ENCODE results near the gene GRM1.

GRM1 gene

DNA sequence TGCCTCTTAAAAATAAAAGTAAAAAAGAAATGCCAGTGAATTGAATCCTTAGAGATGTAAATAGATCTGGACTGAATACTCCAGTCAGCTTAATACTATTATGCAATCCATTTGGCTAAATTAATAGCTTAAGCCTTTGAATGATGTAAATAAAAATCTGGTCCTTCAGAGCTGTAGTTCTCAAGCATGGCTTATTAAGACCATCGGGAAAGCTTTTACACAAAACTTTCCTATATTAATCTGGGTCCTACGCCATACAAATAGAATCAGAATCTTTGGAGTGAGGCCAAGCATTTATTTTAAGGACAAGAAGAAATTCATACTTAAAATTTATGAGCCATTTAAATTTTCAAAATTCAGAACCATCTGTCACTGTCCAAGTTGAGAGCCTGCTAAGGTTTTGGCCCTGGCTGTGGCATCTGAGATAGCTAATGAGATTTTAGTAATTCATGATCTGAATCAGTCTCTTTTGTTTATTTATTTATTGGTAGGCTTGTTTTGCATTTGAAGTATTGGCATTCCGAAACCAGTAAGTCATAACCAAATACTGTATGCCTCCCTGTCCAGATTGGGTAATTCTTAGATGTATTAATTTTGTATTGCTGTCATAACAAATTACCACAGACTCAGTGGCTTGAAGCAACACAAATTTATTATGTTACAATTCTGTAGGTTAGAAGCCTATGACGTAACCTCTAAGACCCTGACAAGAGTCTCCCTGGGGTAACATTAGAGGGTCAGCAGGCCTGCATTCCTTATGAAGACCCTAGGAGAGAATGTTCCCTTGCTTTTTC lies 286.7 kb downstream of the GRM1 start:
- no peak for DNase-seq (ENCODE audit: low read depth, low spot score)

DNA sequence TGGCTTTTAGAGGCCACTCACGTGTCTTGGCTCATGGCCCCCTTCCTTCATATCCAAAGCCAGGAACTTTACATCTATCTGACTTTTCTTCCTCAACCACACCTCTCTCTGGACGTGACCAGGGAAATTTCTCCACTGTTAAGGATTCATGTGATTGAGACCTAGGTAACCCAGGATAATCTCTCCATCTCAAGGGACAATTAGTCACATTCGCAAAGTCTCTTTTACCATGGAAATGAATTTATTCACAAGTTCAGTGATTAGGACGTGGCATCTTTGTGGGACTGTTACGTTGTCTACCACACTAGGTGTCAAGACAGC lies 287.3 kb downstream of the GRM1 start:
- DNase-seq (ENCODE audit: low read depth, low spot score): no peak

DNA sequence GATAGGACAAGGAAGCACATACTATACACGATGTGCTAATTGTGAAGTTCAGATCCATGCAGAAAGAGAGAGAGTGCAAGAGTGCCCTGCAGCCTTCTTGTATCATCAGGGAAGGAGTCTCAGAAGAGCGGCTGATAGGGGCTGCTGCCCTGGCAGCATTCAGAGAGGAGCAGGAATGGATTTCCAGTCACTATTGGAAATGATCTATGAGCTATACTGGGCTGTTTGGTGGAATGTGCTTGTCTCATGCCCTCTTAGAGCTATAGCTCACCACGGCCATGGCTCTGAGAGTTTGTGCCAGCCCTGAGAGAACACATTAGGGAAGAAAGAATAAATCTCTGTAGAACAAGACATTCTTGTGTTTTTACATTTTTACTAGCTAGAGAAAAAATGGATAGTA lies 302.2 kb downstream of the GRM1 start:
- DNase-seq (ENCODE audit: low read depth, low spot score): no peak

DNA sequence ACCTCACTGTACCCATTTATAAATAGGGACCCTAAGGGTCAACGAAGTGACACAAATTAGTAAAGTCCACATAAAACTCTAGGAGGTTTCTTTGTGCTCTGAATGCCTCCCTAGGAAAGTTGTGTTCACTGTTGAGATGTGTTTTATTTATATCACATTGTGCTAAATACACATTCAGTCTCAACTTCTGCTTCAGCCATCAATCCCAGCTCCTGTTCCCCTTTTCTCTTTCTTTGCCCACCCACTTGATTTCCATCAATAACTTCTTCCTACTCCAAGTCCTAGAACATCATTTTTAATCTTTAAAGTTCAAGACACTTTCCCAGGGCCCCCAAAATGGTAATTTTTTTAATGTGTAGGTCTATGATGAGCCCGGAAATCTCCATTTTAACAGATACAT lies 306.5 kb downstream of the GRM1 start:
- no peak for DNase-seq (ENCODE audit: low read depth, low spot score)

DNA sequence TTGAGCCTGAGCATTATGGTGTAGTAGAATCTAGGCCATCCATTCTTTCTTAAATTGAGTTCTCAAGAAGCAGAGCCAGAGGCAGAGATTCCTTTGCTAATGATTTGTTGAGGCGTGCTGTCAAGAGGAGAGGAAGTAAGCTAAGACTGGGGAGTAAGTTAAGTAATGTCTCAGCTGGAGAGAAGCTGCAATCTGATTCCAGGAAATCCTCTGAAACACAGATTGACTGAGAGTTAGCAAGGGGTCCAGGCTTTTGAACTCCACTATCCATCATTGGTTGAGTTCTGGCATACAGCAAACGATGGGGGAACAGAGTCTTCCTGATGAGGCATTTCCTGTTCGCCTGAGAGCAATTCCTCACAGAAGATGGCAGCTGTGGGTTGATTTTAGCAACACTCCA lies 307.3 kb downstream of the GRM1 start:
- no peak for DNase-seq (ENCODE audit: low read depth, low spot score)

DNA sequence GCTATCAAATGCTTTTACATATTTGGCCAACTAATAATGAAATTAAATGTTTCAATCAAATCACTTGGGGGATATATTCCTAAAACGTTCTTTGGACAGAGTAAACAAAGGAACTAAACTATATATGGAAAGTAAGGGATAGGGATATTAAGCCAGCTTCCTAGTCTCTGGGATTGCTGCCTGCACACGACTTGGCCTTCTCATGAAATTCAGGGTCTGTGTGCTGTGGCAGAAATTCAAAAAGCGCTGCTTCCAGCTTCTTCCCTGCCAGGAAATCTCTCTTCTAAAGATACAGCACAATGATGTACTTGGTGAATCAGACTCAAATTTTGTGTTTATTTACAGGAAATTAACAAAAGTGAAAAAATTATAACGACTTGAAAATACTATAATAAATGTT lies 308.5 kb downstream of the GRM1 start:
- DNase-seq (ENCODE audit: low read depth, low spot score): no peak

DNA sequence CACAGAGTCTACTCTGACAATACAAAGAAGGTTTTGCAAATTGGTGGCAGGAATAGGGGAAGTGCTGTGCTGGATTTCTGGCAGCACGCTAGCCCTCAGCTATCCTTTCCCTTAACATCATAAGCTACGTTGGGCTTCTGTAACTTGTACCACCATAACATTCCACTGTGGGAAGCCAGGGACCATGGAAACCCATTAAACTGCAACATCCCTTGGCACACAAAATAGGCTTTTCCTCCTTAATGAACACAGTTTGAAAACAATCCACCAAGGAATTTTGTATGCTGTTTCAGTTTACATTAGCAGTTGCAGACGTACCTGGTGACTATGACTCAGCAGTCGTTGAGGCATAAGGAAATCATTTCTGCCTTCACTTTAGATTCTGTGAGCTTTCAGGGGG lies 310.9 kb downstream of the GRM1 start:
- no peak for DNase-seq (ENCODE audit: low read depth, low spot score)

DNA sequence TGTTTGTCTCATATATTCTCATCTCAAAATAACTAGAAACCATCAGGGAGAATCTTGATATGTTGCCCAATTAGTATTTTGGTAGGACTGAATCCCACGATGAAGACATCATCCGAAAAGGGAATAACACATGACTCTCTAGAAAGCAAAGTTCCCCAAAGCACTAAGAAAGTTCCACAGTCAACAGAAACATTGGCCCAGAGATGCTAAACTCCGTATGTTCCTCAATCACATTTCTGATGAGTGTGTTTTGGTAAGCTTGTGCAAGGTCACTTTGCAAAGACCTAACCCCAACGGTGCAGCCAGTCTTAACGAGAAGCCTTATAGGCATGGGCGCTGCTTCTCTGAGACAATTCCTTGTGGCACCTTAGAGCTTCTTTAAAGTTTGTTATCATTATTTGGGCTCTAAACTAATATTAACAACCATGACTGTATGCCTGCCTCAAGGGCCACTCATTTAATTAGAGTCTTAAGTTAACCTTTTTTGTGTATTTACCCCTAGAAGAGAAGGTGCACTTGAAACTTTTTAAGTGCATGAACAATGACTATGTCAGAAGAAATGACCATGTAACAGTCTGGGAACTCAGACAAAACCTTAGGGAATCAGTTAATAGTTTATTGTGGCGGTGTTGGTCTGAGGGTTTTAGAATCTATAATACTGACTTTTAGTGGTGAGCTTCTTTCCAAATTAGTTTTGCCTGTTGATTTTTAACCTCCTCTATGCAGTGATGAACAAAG lies 312.8 kb downstream of the GRM1 start:
- no peak for DNase-seq (ENCODE audit: low read depth, low spot score)

DNA sequence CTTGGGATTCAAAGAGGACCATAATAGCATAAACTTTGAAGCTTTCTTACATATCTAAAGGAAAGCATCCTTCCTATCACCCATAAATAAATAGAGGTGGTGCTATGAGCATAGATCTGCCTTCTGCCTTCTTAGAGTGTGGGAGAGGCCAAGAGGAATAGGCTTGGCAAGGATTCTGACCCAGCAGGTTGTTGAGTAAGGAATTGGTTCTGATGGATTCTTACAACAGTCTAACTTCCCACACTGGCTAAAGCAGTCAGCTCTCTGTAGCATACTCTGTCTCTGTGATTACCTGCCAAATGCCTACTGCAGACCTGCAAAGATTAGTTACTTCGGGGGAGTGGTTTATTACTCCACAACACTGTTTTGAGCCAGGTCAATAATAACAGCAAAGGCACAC lies 316.7 kb downstream of the GRM1 start:
- no peak for DNase-seq (ENCODE audit: low read depth, low spot score)

DNA sequence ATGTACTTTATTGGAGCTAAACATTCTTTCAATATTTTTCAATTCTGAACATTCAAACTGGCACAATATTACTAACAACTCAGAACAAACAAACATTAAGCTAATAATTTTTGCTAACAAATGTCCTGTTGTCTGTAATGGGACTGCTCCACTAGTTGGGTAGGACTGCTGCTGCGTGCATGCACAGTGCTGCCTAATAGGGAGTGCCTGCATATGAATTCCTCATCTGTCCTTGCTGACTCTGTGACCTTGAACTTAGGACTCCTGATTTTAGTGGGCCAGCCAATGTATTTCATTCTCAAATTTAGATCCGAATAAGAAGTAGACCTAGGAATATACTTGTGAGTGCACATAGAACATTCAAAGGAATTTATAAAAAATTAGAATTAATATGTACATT lies 318.2 kb downstream of the GRM1 start:
- no peak for DNase-seq (ENCODE audit: low read depth, low spot score)

DNA sequence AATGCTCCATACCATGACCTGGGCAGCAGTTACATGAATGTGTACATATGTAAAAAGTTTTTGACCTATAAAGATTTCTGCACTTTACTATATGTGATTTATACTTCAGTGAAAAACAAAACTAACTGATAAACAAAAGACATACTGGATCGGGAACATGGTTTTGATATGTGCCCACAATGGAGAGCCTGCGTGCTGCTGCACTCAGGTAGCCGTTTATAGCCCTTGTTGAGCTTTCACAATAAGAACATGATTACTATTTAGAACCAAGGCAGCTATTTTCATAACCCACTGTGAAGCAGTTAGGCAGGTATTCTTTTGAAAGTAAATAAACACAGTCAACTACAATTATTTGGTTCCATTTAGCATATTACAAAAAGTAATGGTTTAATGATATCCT lies 318.8 kb downstream of the GRM1 start:
- DNase-seq (ENCODE audit: low read depth, low spot score): no peak

DNA sequence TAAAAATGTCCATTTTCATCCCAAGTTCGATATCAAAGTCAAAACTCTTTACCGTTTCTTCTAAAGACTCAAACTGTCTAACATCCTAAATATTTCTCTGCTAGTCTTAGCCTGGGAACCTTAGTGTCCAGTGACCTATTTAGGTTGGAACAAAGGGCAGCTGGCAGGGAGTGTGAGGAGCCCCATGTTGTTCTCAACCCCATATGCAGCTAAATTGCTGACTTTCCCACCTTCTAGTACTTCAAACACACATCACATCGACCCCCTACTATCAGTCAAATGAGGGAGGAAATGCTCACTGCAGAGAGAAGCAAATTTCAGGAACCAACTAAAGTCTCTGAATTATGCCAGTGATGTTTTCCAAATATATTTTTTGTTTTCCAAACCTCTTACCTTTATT lies 322.2 kb downstream of the GRM1 start:
- no peak for DNase-seq (ENCODE audit: low read depth, low spot score)

DNA sequence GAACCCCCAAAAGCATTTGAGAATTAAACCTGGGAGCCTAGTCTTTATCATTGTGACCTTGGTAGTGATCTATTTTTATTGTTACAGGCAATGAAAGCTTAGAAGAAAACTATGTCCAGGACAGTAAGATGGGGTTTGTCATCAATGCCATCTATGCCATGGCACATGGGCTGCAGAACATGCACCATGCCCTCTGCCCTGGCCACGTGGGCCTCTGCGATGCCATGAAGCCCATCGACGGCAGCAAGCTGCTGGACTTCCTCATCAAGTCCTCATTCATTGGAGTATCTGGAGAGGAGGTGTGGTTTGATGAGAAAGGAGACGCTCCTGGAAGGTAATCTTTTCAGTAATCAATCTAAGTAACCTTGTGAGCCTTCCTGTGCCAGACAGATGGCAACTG lies 323.3 kb downstream of the GRM1 start:
- DNase-seq (ENCODE audit: low read depth, low spot score): no peak

DNA sequence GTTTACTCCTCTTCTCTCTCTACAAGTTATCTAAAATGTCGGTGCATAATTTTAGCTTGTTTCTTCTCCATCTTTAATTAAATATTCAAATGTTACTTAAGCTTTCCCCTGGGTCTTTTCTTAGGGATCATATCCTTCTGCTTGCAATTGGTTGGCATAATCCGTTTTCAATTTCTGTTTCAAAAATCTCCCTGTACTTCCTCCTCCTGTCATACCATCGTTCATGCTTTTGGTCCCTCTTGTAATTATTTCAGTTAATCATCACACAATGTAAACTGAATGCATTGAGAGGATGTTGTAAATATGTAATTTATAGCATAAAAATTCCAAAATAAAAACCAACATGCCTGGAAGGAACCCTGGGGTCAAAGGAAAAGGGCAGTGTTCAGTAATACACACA lies 325.6 kb downstream of the GRM1 start:
- no peak for DNase-seq (ENCODE audit: low read depth, low spot score)

DNA sequence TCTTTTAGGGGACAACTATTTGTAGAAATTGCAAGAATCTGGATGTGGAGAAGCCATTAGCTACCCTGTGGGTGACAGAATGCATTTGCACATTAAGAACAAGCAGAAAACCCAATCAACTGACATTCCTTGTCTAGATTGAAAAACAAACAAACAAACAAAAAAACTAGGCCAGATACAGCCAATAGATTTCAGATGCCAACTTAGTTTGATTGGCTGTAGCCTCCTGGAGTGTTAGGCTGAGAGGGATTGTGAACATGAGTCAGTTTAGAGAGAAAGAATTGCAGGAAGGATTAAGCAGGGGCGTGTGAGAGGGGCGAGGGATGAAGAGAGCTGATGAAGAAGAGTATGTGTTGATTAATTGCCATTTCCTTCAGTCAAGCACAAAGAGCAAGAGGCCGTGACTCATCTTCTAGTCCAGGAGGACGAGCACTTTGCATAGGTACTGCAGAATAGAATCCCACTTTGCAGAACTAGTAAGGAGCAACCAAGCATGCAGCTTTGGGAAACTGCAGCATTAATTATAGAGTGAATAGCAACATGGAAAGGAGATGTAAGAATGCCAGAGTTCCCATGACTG lies 326.7 kb downstream of the GRM1 start:
- DNase-seq (ENCODE audit: low read depth, low spot score): no peak

DNA sequence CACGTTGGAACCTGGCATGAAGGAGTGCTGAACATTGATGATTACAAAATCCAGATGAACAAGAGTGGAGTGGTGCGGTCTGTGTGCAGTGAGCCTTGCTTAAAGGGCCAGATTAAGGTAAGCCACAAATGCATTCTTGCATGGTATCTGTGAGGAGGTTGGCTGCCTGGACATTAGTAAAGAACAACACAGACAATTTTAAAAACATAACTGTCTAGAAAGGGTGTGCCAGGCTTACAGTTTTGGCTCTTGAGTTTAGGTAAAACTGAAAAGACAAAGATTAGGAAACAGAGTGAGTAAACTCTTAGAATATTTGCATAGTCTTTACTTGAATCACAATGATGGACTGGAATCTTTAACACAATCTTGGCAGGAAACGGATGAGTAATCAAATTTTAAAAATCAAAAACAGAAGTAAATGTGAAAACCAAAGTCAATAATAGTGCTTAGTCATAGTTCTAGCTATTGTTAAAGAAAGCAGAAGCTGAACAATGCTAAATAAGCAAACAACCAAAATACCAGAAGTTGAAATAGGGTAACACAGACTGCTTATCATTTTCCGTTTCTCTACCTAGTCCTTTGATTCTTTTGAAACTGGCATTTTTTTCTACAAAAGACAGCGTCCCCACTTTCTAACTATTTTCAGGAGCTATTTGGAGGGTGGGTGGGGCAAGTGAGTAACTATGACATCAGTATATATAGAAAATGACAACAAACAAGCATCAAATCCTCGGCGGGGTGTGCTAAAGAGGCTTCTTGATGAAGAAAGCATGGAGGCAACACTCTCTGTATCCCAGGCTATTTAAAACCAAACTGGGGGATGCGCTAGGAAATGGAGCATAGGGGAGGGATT lies 328.9 kb downstream of the GRM1 start:
- no peak for DNase-seq (ENCODE audit: low read depth, low spot score)

DNA sequence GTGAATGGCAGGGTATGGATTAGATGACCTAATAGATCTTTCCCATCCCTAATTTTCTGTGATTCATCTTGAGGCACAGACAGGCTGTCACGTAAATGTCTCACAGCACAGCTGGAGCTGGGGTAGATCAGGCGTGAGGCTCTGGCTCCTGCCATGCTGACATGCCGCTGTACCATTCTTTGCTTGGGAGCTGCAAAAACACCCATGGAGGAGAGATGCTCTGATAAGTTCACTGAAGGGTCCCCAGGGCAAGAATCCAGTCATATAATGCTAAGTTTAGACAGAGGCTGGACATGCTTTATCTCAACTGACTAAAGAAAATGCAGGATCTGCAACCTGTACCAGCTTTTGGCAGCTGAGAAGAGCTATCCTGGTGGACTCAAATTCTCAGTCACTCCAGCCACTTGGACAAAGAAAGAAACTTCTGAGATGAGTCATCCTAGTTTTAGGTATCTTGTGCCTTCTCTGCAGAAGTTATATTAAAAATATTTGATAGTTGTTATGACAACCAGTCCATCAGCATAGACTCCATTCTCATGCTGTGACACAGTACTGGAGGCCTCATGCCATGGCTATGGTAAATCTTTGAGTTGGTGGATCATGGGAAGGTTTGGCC lies 329.7 kb downstream of the GRM1 start:
- DNase-seq (ENCODE audit: low read depth, low spot score): no peak

DNA sequence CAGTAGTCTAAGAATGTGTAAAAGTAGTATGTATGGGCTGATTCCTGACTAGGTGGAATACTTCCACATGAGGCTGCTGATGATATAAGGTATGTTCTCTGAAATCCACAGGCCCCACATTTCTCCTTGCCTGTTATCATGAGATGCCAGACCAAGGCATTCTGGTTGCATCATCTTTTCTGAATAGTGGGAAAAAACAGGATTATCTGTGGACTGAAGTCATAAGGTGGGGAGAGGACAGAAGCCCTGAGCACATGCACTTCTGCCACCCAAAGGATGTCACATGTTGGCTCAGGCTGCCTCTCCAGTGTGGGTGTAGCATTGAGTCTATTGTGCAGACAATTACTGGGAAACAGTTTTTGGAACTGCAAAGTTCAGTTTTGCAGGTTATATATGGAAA lies 330.3 kb downstream of the GRM1 start:
- no peak for DNase-seq (ENCODE audit: low read depth, low spot score)

DNA sequence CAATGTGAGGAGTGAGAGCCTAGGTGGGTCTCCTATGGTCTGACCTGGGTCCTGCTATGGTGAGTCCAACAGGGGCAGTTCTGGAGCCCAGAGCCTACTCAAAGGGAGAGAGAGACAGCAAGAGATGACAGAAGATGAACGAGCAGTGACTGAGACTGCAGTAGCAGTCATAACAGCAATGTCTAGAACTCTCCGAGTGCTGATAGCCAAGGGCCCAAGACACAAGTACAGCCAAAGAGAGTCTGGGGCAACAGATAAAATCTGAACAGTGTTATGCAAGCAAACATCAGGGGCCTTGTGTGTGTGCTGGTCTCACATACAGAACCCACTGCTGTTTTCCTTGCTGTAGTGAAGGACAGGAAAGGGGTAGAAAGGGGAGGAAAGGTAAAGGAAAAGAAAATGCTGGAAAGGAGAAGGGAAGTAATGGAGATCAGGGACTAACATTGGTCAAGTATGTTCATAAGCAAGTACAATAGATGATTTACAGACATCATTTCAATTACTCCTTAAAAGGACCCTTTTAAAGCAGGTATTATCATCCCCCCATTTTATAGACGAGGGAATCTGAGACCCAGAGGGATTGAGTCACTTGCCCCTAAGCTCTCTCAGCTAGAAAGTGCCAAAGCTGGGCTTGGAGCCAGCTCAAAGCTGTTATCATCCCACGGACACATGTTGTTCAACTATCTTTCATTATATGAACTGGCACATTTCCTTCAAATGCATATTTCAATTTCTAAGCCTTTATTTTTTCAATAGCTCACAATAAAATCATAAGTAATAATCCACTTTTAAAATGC lies 332.5 kb downstream of the GRM1 start:
- no peak for DNase-seq (ENCODE audit: low read depth, low spot score)

DNA sequence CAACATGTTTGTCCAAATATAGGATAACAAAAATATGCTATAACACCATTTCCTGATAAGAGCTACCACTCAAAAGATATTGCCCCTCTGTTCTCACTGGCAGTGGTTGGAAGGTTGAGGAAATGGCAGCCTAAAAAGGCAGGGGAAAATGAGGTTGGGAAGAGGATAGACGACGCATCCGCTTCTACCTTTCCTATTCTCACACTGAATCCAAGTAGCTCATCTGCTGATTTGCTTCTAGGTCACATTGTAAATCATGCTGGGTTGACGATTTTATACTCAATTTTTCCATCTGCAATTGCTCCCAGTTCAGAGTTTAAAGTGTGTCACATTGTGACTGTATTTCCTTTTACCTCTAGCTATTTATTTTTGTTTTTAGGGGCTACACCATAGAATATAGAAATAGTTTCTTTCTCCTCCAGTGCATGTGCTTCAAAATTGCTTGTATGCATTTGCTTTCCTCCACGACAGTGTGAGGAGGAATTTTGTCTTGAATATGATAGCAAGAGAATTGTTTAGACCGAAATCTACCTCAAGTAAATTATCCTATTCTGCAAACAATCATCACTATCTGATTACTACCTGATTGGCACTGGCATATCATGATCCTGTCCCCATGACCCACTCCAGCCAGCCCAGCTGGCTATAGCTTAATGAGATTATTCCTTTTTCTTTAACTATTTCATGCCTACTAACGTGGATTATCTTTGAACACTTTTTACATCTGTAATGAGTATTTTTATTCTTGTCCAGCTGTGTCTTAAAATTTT lies 335.2 kb downstream of the GRM1 start:
- DNase-seq (ENCODE audit: low read depth, low spot score): no peak
